GM10248 (cell line): Measurements from ENCODE around the gene SOCS7.
A peak's percentile ranks its signal among the peaks of the same experiment; 100 is the strongest.

Experiments
- CTCF ChIA-PET: fragments of 300-600 bp; sonication (Branson Sonifier 250); formaldehyde crosslinking; extraction: SDS; loops from one replicate; lab custom pipeline; 2021; ENCODE audit warnings: antibody characterized with exemption; lab: Yijun Ruan, JAX
- POLR2A ChIA-PET: fragments of 350-650 bp; sonication (Branson Sonifier 250); formaldehyde crosslinking; extraction: SDS; loops from one replicate; lab custom pipeline; 2020; ENCODE audit warnings: antibody characterized with exemption; lab: Yijun Ruan, JAX
- DNase-seq: peaks from one replicate; pipeline ENCODE4 v3.0.0; 2012; ENCODE audit errors: extremely low spot score
- CTCF ChIP-seq: IDR thresholded peaks from 2 replicates; pipeline ENCODE4 v1.5.1; 2012; ENCODE audit warnings: mild to moderate bottlenecking, low read depth; ENCODE audit errors: extremely low read depth, missing control alignments, control extremely low read depth

Gene SOCS7

GRCh38 chr17:38342886-38343607 lies 8.6 kb upstream of the SOCS7 start:
- CTCF ChIA-PET, result interaction anchor here (1.2 to 14.6 kb wide), 2 partner anchors 11 to 71 kb away, joined by 3 to 282 read pairs; no protein-coding TSS in a partner anchor
- DNase-seq, result no peak
- POLR2A ChIA-PET, result no interaction called here
- TF ChIP-seq CTCF, result no peak

- TF ChIP-seq CTCF, result no peak
- DNase-seq, result no peak
- ChIA-PET POLR2A (no interaction called here), CTCF (interaction anchor here (1.2 to 14.6 kb wide), 3 partner anchors 10 to 71 kb away, joined by 3 to 282 read pairs (median 6); no protein-coding TSS in a partner anchor)
These were observed 7.8 kb upstream of the SOCS7 start, which contains the start of gene GPR179 for GRCh38 chr17:38343608-38344419. TSS of gene GPR179 (minus strand) at chr17:38343956. CDS start at chr17:38343789, 167 bp downstream.

GRCh38 chr17:38344420-38344745 lies 7.3 kb upstream of the SOCS7 start:
- ChIA-PET POLR2A (no interaction called here), CTCF (interaction anchor here (1.2 to 14.6 kb wide), 3 partner anchors 11 to 70 kb away, joined by 3 to 282 read pairs (median 6); no protein-coding TSS in a partner anchor)
- TF ChIP-seq CTCF, result no peak
- DNase-seq, result no peak

- ChIA-PET CTCF (interaction anchor here (14.6 kb wide), 1 partner anchor 69 kb away, joined by 282 read pairs; no protein-coding TSS in a partner anchor), POLR2A (no interaction called here)
- no peak for DNase-seq
- TF ChIP-seq CTCF, result no peak
These were observed 5.9 kb upstream of the SOCS7 start for GRCh38 chr17:38345743-38346142.

GRCh38 chr17:38349097-38349730 lies 2.4 kb upstream of the SOCS7 start:
- DNase-seq, result peak; percentile 77
- ChIA-PET CTCF (interaction anchor here (0.6 to 14.6 kb wide), 41 partner anchors 9 to 494 kb away, joined by 3 to 282 read pairs (median 5); no protein-coding TSS in a partner anchor), POLR2A (interaction anchor here (1.0 to 1.5 kb wide), 2 partner anchors 64 to 65 kb away, joined by 3 read pairs; no protein-coding TSS in a partner anchor)
- TF ChIP-seq CTCF, result peak; percentile 97

- TF ChIP-seq CTCF, result no peak
- no peak for DNase-seq
- CTCF ChIA-PET, result interaction anchor here (0.8 to 14.6 kb wide), 20 partner anchors 9 to 318 kb away, joined by 3 to 282 read pairs (median 12); no protein-coding TSS in a partner anchor
- POLR2A ChIA-PET, result interaction anchor here (1.5 kb wide), 1 partner anchor 63 kb away, joined by 3 read pairs; no protein-coding TSS in a partner anchor
These were observed 1.6 kb upstream of the SOCS7 start for GRCh38 chr17:38350035-38350434.
